Measurements from ENCODE around the gene TOR1A.
A peak's percentile ranks its signal among the peaks of the same experiment; 100 is the strongest.

The TOR1A gene

DNA sequence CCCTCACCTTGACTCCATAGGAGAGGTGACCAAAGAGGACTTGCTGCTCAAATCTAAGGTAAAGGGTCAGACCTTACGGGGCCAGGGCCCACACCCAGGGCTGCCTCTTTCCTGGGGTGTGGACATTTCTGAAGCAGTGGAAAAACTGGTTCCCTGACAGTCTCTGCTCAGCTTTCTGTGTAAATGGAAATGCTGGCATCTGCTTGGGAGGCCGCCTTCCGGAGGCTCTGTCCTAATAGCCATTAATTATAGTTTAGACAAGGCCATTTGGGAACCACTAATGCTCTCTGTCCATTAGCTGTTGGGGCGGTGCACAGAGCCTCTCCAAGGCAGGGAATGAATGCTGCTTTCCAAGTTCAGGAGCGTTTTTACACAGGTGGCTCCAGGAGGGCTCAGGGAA, 28.6 kb upstream of the TOR1A start:
- DNase-seq (ENCODE audit: low read depth in 2 of 2) = no peak

DNA sequence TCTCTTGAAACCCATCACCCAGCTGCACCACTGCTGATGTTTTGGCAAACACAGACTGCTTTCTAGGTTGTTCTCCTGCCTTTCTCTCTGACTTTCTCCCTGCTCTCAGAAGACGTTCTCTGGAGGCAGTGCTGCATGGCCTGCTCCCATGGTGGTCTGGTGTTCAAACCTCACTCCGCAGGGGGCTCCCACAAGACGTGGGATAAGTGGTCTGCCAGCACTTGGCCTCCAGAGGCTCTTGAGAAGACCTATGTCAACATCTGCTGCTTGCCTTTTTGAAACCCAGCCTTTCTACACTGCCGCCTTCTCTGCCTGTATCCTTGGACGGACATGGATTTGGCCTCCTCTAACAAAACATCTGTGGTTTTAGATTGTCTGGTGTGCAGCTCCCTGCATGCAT, 27.9 kb upstream of the TOR1A start:
- DNase-seq (ENCODE audit: low read depth in 2 of 2) = no peak

DNA sequence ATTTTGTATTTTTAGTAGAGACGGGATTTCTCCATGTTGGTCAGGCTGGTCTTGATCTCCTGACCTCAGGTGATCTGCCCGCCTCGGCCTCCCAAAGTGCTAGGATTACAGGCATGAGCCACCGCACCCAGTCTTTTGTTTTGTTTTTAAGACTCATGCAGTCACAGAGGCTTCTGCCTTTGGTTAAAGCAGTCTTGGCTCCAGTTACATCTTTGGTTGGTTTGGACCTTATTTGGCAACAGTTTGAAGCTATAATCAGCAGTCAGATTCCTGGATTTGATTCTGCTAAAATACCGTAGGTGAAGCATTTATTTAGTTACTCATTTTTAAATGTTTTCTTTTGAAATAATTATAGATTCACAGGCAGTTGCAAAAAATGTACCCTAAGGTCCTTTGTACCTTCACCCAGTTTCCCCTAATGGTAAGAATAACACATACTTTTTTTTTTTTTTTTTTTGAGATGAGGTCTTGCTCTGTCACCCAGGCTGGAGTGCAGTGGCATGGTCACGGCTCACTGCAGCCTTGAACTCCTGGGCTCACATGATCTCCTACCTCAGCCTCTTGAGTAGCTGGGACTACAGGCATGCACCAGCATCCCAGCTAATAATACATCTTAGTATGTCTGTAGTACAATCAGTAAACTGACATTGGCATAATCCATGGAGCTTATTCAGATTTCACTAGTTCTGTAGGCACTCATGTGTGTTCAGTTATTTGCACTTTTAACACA, 27.1 kb upstream of the TOR1A start:
- DNase-seq (ENCODE audit: low read depth in 2 of 2) = no peak

DNA sequence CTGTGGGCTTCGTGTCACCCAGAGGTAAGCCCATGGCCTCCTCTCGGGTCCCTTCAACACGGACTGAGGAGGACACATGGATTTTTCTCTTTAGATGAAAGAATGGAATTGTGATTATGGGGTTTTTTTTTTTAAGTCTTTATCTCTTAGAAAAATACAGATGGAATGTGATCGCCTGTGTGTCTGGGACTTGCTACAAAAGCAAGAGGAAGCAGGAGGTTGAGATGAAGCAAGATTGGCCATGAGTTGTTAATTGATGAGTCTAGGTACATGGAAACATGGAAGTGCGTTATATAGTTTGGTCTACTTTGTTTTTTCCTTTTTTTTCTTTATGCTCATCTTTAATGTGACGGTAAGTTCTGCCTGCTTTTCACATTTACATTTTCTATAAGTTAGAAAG, 26.0 kb upstream of the TOR1A start:
- no peak for DNase-seq (ENCODE audit: low read depth in 2 of 2)

DNA sequence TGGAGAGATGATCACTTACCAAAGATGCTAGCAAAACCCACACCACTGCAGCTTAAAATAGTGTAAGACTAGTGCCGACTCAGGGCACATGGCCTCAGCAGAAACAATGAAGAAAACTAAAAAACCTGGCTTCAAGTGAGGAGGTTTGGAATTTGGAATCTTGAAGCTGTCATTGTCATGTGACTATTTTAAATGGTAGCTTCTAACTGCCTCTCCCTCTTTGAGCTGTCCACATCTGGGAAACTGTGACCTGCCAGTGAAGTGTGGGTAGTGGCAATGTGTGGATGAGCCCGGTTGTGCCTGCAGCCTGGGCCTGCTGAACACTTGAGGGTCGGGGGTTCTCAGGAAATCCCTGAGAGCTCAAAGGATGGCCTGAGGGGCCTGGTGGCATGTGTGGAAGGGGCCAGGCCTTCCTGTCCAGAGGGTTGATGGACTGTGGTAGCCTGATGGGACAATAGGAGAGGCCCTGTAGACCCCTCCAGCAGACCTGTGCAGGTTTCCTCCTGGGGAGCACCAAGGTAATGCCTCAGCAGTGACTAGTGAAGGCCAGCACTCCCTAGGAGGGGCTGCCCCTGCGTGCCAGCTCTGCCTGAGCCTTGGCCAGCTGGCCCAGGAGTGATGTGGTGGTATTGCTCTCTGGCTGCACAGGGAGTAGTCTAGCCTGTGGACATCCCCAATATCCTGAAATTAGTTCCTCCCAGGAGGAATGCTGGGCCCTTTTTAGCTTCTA, 24.9 kb upstream of the TOR1A start:
- DNase-seq (ENCODE audit: low read depth in 2 of 2) = no peak

DNA sequence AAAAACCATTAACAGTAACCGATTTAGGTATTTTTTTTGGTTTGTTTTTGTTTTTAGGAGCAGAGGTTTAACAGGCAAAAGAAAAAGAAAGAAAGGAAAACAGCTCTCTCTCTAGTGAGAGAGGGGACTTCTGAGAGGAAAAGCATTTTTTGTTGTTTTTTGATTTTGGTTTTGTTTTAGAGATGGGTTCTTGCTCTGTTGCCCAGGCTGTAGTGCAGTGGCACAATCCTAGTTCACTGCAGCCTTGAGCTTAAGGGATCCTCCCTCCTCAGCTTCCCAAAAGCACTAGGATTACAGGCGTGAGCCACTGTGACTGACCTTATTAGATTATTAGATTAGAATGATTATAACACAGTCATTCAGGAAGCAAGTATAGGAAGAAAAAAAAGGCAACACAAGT, 21.4 kb upstream of the TOR1A start:
- no peak for DNase-seq (ENCODE audit: low read depth in 2 of 2)

DNA sequence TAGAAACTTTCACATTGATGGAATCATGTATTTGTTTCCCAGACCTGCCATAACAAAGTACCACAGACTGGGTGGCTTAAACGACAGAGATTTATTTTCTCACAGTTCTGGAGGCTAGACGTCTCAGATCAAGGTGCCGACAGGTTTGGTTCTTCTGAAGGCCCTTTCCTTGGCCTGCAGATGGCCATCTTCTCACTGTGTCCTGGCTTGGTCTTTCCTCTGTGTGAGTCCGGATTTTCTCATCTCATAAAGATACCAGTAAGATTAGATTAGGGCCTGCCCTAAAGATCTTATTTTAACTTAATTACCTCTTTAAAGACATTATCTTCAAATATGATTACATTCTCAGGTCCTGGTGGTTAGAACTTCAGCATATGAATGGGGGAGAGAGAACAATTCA, 17.1 kb upstream of the TOR1A start:
- no peak for DNase-seq (ENCODE audit: low read depth in 2 of 2)

DNA sequence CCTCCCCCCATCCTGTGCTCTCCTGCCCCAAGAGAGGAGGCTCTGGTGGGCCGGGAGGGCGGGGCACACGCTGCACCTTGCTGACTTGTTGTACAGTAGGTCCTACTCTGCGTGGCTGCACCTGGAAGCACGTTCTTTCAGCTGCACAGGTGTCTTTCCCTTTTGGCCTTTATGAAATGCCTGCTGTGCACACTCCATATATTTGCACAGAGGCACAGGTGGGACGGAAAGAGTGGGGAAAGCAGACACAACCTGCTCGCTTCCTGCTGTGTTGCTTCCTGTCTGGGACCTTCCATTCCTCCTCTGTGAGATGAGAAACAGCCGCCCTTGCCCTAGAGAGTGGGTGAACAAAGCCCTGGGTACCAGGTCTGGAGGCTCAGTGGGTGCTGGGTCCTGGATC, 16.1 kb upstream of the TOR1A start:
- no peak for DNase-seq (ENCODE audit: low read depth in 2 of 2)

DNA sequence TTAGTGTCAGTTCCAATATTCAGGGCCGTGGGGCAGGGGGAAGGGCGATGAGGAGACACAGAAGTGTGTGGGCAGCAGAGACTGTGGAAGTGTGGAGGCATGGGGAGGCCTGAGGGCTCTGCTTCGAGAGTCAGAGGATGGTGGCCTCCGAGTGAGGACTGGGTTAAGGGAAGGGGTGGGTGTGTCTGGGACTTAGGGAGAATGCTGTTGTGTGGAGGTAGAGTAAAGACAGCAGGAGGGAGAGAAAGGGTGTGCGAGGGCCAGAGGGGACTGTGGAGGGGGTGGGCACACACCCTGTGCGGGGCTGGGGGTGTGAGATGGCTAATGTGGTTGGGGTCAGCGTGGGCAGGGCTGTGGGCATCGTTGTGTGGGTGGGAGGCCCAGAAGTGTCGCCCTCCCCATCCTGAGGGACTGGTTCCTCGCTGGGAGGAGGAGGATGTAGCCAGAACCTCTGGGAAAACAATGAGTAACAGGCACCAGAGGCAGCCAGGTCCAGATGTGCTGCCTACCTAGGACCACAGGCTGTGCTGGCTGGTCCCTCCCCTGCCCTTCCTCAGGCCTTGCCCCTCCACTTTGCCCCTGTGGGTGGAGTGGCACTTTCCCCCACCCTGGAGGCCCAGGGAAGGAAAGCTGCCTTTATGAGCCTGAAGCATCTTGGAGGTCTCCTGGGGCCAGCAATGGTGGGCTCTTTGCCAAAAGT, 15.5 kb upstream of the TOR1A start:
- DNase-seq (ENCODE audit: low read depth in 2 of 2) = no peak

DNA sequence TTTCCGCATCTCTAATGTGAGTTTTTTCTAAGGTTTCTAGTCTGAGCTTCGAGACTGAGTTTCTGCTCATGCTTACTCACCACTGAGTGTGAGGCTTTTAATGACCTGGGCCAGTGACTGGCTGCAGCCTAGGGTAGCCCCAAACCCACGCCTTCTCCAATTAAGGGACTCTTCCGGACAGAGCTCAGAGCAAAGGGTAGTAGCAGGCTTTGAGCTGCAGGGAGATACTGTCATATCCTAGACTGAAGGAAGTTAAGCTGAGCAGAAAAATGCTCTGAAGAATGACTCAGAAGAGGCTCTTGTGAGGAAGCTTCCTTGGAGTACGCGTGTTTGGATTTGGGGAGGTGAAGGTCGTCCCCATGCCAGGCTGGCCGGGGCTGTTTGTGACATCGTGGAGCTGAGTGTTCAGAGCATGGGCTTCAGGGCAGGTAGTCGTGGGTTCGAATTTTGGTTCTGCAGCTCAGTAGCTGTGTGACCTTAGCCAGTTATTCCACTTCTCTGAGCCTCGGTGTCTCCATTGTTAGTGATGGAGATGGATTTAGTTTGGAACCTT, 14.8 kb upstream of the TOR1A start:
- no peak for DNase-seq (ENCODE audit: low read depth in 2 of 2)

DNA sequence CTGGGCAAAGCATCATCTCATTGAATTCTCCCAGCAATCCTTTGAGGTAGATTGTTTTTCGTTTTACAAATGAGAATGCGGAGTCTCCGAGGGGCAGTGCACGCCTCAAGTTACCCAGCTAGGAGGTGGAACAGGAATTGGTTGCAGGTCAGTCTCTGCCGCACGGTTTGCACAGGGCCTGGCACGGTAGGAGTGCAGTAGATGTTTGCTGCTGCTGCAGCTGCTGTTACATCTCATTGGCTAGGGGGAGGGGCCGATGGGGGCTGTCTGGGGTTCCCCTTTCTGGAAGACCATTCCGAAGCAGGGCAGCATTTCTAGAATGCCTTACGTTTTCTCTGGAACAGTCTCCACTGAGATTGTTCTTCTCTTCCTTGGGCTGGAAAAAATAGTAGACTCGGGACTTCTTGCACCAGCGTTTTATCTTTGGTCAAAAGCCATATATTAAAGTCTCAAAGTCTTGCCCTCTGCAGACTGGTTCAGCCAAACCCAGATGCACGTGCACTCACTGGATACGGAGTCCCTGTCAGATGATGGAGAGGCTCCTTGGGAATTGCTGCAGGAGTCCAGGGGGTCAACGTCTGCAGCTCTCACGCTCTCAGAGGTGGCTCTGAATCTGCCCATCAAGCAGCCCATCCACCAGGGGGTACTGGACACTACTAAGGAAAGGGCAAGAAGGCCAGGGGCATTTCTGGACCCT, 12.5 kb upstream of the TOR1A start:
- DNase-seq (ENCODE audit: low read depth in 2 of 2) = peak in 1 of 2 donors; percentile 32

DNA sequence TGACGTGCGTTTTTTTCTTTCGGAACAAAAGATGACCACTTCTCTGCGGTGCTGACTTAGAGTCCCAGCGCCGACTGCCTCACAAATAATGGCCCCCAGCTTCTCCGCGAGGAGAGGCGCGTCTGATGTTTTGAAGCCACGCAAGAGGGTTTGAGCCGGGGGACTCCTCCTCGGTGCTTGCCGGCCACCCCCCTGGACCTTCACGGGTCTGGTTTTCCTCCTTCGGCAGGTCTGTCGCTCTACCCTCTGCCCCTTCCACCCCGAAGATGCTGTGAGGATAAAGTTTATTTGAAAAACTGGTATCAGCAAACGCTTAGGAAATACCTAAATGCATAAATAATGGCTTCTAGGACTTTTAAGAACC, 11.9 kb upstream of the TOR1A start:
- DNase-seq (ENCODE audit: low read depth in 2 of 2) = no peak

DNA sequence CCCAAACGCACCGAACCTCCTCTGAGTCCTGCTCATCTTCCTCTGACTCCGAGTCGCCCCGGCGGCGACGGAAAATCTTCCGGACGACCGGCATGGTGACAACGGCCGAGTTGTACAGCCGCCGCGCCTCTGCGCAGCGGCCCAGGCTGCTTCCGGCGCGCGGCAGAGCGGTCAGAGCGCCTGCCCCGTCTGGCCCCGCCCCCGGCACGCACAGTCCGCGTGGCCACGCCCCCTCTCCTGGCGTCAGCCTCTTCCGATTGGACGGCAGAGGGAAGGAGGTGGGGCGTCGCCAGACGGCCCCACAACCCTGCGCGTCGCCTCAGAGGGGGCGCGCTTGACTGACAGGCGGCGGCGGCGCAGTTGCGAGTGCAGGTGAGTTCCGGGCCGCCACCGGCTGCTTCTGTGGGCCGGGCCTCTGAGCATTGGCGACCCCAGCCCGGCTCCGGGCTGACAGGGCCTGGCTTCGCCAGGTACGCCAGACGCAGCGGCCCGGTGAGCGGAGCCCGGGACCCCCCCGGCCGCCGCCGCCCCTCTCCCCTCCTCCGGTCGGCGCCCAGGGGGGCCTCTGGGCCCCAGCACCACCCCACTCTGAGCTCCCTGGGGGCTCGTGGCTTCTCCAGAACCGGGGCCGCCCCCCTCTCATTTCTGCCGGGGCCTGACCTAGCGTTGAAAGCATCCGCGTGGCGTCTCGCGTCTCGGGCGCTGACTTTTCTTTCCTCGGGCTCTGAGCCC, 11.4 kb upstream of the TOR1A start, which contains the start of the genes C9orf78 and USP20:
Gene C9orf78, minus strand, starts transcription at position 148 of the 732 bp plus-strand sequence. Its CDS starts 54 bp downstream, at position 94.
Gene USP20, plus strand, starts transcription at position 331 of the 732 bp plus-strand sequence. CDS start 17,098 bp downstream, outside the sequence.
- DNase-seq (ENCODE audit: low read depth in 2 of 2) = peak; percentile 94 to 97

DNA sequence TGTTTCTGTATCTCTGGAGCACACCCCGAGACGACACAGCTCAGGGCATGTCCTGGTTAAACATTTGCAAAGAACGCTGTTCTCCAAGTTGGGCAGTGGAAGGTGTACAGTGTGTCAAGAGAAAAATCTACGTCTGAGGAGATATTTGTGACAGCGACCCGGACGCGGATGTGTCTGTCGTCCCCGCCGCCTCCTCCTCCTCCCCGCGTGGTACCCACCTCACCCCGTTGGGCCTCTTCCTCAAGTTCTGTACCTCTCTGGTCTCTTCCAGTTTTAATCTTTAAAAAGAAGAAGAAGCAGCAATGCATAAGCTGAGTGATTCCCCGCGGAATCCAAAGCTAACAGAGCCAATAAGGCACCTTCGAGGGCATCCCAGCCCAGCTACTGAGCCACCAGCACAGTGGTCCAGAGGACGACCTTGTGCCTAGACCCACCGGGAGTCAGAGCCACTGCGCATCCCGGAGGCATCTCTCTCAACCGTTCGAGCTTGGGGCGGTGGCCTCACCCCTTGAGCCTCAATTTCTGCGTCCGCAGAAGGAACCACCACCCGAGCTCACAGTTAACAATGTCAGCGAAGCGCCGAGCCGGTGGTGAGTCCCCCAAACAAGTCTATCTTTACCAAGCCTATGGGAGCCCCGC, 10.7 kb upstream of the TOR1A start:
- DNase-seq (ENCODE audit: low read depth in 2 of 2) = no peak

DNA sequence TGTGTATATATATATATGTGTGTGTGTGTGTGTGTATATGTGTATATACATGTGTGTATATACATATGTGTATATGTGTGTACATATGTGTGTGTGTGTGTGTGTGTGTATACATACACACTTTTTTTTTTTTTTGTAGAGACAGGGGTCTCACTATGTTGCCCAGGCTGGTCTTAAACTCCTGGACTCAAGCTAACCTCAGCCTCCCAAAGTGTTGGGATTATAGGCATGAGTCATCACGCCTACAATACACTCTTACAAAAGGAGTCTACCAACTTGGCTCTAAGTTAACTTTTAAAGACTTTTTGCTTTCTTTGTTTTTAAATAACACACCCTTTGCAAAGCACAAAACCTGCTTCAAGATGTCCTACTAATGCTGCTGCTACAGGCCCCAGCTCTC, 9.0 kb upstream of the TOR1A start:
- no peak for DNase-seq (ENCODE audit: low read depth in 2 of 2)

DNA sequence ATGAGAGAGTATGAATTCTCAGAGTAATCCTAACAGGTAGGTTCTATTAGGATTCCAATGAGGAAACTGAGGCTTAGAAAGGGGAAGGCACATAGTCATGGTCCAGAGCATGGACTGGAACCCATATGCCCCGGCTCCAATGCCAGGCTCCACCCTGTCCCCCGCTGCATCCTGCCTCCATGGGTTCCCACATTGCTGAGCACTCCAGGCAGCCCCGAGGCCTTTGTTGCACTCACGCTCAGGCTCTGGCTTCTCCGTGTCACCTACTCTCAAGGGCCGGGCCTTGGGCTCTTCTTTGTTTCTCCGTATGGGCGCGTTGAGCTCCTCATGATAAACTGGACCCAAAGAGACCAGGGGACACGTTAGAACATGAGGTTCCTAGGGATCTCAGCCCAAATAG, 5.0 kb upstream of the TOR1A start:
- DNase-seq (ENCODE audit: low read depth in 2 of 2) = no peak

DNA sequence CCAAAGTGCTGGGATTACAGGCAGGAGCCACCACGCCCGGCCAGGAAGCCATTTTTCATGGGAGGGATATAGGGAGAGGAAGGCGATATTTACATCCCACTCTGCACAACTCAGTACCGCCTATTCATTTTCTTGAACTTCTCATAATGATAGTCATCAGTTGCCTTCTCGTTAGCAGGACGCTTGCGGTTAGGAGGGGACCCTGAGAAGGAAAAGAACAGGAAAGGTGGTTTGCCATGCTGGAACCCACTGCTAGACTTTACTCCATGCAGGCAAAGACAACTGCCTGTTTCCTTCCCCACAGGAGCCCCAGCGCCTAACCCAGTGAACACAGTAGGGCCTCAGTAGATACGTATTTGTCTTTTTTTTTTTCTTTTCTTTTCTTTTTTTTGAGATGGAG, 4.1 kb upstream of the TOR1A start:
- no peak for DNase-seq (ENCODE audit: low read depth in 2 of 2)

DNA sequence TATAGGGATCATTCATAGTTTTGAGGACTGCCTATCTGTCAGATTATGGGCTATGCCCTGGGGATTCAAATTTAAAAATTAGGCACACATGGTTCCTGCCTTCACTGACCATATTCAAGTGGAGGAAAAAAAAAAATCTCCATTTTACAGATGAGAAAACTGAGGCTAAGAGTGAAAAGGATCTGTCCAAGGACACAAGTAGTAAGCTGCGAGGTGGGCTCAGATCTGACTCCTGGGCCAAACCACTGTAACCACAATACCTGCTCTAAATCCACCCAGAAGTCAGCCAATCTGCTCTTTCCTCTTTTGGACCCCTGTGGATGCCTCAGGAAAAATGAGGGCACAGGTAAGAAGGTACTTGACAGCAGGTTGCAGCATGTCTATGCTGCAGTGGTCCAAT, 2.8 kb upstream of the TOR1A start:
- DNase-seq (ENCODE audit: low read depth in 2 of 2) = no peak

DNA sequence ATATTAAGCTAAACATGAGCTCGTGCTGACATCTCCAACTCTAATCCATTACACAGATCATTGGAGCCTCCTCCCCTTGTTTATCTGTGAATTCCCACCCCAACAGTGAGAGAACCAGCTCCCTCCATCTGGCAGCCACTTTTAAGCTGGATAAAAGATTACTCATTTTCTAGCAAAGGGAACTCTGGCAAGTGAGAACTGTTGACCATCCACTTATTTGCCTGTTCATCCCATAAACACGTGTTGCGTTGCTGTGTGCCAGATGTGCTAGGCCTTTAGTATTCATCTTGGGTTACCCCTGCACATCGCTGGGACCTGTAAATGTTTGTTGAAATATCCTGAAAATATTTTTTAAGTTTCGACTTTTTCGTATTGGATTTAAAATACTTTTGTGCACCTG, 2.4 kb upstream of the TOR1A start:
- no peak for DNase-seq (ENCODE audit: low read depth in 2 of 2)

DNA sequence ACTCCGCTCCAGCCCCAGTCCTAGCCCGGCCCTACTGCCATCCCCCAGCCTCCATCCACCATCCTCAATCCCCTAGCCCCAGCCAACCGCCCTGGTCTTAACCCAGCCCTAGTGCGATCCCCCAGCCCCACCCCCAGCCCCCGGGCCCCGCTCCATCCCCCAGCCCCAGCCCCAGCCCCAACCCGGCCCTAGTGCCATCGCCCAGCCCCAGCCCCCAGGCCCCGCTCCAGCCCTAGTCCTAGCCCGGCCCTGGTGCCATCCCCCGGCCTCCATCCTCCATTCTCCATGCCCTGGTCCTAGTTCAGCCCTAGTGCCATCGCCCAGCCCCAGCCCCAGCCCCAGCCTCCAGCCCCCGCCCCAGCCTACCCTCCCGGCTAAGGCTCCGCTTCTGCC, 398 bp downstream of the TOR1A start:
- DNase-seq (ENCODE audit: low read depth in 2 of 2) = no peak

Data from stimulated activated CD8-positive, alpha-beta memory T cell treated with anti-CD3 and anti-CD28 coated beads, Interleukin-15, amount 100 ng/mL, for 48 hours (primary cell).